A549 (cell line): Measurements from ENCODE around the gene TFAM. TPM values are rescaled to one million over a fixed set of nuclear protein-coding genes. Genes with fewer than 3 reads are reported as not detected.

Experiments used
- ATAC-seq, 2 experiments: fragments of 200-7000 bp in 1 of 2; fragments of >200 bp in 1 of 2; cut with Nextera tagmentation in 1 of 2; cut with Tn5 transposase in 1 of 2; 3 replicates each; pipeline versions ENCODE4 v1.8.0 to v1.9.1; 2018 to 2020; ENCODE audit warnings: mild to moderate bottlenecking in 1 of 2, moderate library complexity in 1 of 2
- CTCF ChIA-PET: fragments of 300-600 bp; sonication (Branson Sonifier 250); formaldehyde crosslinking; extraction: SDS; loops from one replicate; lab custom pipeline; 2021; ENCODE audit warnings: antibody characterized with exemption, inconsistent platforms; lab: Yijun Ruan, JAX
- POLR2A ChIA-PET: fragments of 350-600 bp; formaldehyde crosslinking; extraction: SDS; loops from one replicate; lab custom pipeline; 2021; ENCODE audit warnings: antibody characterized with exemption, inconsistent platforms; lab: Yijun Ruan, JAX
- DNase-seq, 2 experiments: peaks; one replicate each; pipeline versions ENCODE4 v3.0.0 to v3.0.0-alpha.2; 2011 to 2016; ENCODE audit warnings: low read depth in 1 of 2, low spot score in 1 of 2
- FAIRE-seq: peaks from 2 replicates; lab custom pipeline; 2011; peaks lifted over from hg19 to GRCh38; lab: Jason Lieb, UNC
- H3K27ac ChIP-seq, 2 experiments: fragments of >200 bp; sonication (Bioruptor Twin); formaldehyde crosslinking; 3 replicates each; pipeline ENCODE4 v1.5.1; 2016 to 2017
- H3K4me1 ChIP-seq: fragments of >200 bp; sonication (Bioruptor Twin); formaldehyde crosslinking; 3 replicates; pipeline ENCODE4 v1.6.1; 2016
- H3K4me2 ChIP-seq: fragments of >200 bp; sonication (Bioruptor Twin); formaldehyde crosslinking; 3 replicates; pipeline ENCODE4 v1.6.1; 2016
- H3K4me3 ChIP-seq: fragments of >200 bp; sonication (Bioruptor Twin); formaldehyde crosslinking; 3 replicates; pipeline ENCODE4 v1.5.1; 2016
- H3K9me3 ChIP-seq: fragments of >200 bp; sonication (Bioruptor Twin); formaldehyde crosslinking; 3 replicates; pipeline ENCODE4 v1.6.1; 2016
- CHD2 ChIP-seq: fragments of 150-350 bp; IDR thresholded peaks from 2 replicates; pipeline ENCODE4 v1.6.1; 2014; ENCODE audit warnings: low read length; ENCODE audit not compliant: partially characterized antibody
- CHD4 ChIP-seq: fragments of 200-600 bp; sonication (generic); IDR thresholded peaks from 2 replicates; pipeline ENCODE4 v1.6.1; 2016; ENCODE audit warnings: antibody characterized with exemption, mild to moderate bottlenecking, borderline replicate concordance
- GATA3 ChIP-seq: IDR thresholded peaks from 2 replicates; pipeline ENCODE4 v1.6.1; 2012; ENCODE audit warnings: borderline replicate concordance
- HOXA7 ChIP-seq: fragments of 250-450 bp; sonication (Bioruptor Pico); IDR thresholded peaks from 2 replicates; pipeline ENCODE4 v1.5.0; 2020; ENCODE audit warnings: mild to moderate bottlenecking, moderate library complexity
- JUN ChIP-seq, 2 experiments: fragments of >200 bp; sonication (Bioruptor Twin); formaldehyde crosslinking; IDR thresholded peaks; 2 replicates in 1 of 2; 3 replicates in 1 of 2; pipeline ENCODE4 v1.6.1; 2016 to 2017
- KDM1A ChIP-seq: fragments of 200-600 bp; sonication (generic); IDR thresholded peaks from 2 replicates; pipeline ENCODE4 v1.6.1; 2016; ENCODE audit warnings: low read depth, mild to moderate bottlenecking
- PHF8 ChIP-seq: fragments of 200-600 bp; sonication (generic); IDR thresholded peaks from 2 replicates; pipeline ENCODE4 v1.6.1; 2016; ENCODE audit warnings: low read depth, mild to moderate bottlenecking, antibody characterized with exemption, moderate library complexity, borderline replicate concordance
- POLR2A ChIP-seq: IDR thresholded peaks from 2 replicates; pipeline ENCODE4 v1.6.1; 2012; ENCODE audit warnings: mild to moderate bottlenecking, low read length
- RAD21 ChIP-seq, 2 experiments: fragments of >200 bp in 1 of 2; sonication (Bioruptor Twin) in 1 of 2; formaldehyde crosslinking in 1 of 2; IDR thresholded peaks in 1 of 2; conservative IDR thresholded peaks in 1 of 2; 2 replicates in 1 of 2; 3 replicates in 1 of 2; pipeline ENCODE4 v1.6.1; 2012 to 2018; ENCODE audit warnings: inconsistent platforms in 1 of 2
- RARB ChIP-seq: fragments of 250-450 bp; sonication (Bioruptor Pico); IDR thresholded peaks from 2 replicates; pipeline ENCODE4 v1.8.0; 2021; ENCODE audit warnings: mild to moderate bottlenecking, moderate library complexity
- SMC3 ChIP-seq: fragments of >200 bp; sonication (Bioruptor Twin); formaldehyde crosslinking; IDR thresholded peaks from 3 replicates; pipeline ENCODE4 v1.6.1; 2018; ENCODE audit warnings: inconsistent platforms
- ZSCAN20 ChIP-seq: fragments of 250-450 bp; sonication (Bioruptor Pico); IDR thresholded peaks from 2 replicates; pipeline ENCODE4 v1.8.0; 2022; ENCODE audit warnings: mild to moderate bottlenecking, moderate library complexity
- WGBS: methylation state at CpG from one replicate; pipeline ENCODE4 v1.1.6; 2017; ENCODE audit errors: missing lambda C conversion rate; 5-methylcytosine and 5-hydroxymethylcytosine counted together
- polyA minus RNA-seq: library from RNA; depleted of rRNA, polyadenylated mRNA; stranded (reverse); fragments of >200 nt; gene quantifications from 2 replicates; pipeline ENCODE4 v1.2.3, GENCODE V29; 2011; rRNA and poly(A)+ RNA removed
- polyA plus RNA-seq, 4 experiments: library from polyadenylated mRNA; depleted of rRNA in 3 of 4; stranded (reverse); fragments of >200 nt; fragmentation: RNase III in 1 of 4; extraction: RNeasy Plus Mini Kit Qiagen cat#74134 plus additional on column Dnase treatment in 1 of 4; gene quantifications; 2 replicates in 3 of 4; 3 replicates in 1 of 4; pipeline ENCODE4 v1.2.3, GENCODE V29; 2011 to 2017
- TF ChIP-seq, protein P1 (sequence below): fragments of >200 bp; sonication (Bioruptor Twin); formaldehyde crosslinking; IDR thresholded peaks from 3 replicates; pipeline ENCODE4 v1.5.1; 2016
- TF ChIP-seq, protein P2 (sequence below): fragments of 250-450 bp; sonication (Bioruptor Pico); IDR thresholded peaks from 2 replicates; pipeline ENCODE4 v1.5.0; 2021; ENCODE audit warnings: mild to moderate bottlenecking, moderate library complexity, borderline replicate concordance
- TF ChIP-seq, protein P3 (sequence below): IDR thresholded peaks from 2 replicates; pipeline ENCODE4 v1.6.1; 2012; ENCODE audit warnings: low read depth, borderline replicate concordance
- TF ChIP-seq, protein P4 (sequence below): IDR thresholded peaks from 2 replicates; pipeline ENCODE4 v1.6.1; 2012
- TF ChIP-seq, protein P5 (sequence below): fragments of >200 bp; sonication (Bioruptor Twin); formaldehyde crosslinking; IDR thresholded peaks from 3 replicates; pipeline ENCODE4 v1.6.1; 2016
- TF ChIP-seq, protein P6 (sequence below): fragments of 200-600 bp; sonication (generic); IDR thresholded peaks from 2 replicates; pipeline ENCODE4 v1.6.1; 2016; ENCODE audit warnings: antibody characterized with exemption, mild to moderate bottlenecking, moderate library complexity

The TFAM gene
- polyA plus RNA-seq (2011; rRNA removed), result 37.1 and 61.2 TPM in 2 replicates
- polyA plus RNA-seq (2012; cell fraction: cytosol; rRNA removed), result 27.0 and 32.8 TPM in 2 replicates
- polyA plus RNA-seq (2012; cell fraction: nucleus; rRNA removed), result 13.0 and 19.6 TPM in 2 replicates
- polyA plus RNA-seq (2017; fragmentation: RNase III; extraction: RNeasy Plus Mini Kit Qiagen cat#74134 plus additional on column Dnase treatment), result 66.9 to 74.4 TPM (median 72.1 TPM) in 3 replicates
- 16.0 and 26.3 TPM in 2 replicates for polyA minus RNA-seq

DNA sequence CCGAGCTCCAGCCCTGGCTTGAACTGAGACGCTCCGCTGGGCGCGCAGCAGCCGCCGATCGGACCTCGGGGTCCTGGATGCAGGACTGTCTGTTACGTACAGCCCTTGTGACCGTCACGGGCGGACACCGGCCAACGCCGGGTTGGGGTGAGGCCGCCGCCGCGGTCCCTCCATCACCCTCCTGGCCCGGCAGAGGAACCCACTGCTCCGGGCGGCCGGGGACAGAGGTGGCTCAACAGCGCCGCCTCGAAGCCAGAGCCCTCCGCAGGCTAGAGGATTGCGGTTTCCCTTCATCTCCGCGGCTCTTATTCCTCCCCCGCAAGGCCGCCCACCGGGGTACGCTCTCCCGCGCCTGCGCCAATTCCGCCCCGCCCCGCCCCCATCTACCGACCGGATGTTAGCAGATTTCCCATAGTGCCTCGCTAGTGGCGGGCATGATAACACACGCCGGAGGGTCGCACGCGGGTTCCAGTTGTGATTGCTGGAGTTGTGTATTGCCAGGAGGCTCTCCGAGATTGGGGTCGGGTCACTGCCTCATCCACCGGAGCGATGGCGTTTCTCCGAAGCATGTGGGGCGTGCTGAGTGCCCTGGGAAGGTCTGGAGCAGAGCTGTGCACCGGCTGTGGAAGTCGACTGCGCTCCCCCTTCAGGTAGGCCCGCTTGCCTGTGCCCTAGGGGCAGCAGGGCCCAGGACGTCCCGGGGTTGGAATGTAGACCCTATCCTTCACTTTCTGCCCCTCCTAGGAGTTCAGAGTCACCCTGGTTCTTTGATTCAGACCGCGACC lies at the start of gene TFAM:
TSS of gene TFAM (plus strand) at position 412 of the 785 bp plus-strand sequence. CDS start at position 550, 138 bp downstream.
- FAIRE-seq, result no peak
- WGBS, result 1% methylated on average over 35 of the region's 65 CpGs
- TF ChIP-seq, protein P1, sequence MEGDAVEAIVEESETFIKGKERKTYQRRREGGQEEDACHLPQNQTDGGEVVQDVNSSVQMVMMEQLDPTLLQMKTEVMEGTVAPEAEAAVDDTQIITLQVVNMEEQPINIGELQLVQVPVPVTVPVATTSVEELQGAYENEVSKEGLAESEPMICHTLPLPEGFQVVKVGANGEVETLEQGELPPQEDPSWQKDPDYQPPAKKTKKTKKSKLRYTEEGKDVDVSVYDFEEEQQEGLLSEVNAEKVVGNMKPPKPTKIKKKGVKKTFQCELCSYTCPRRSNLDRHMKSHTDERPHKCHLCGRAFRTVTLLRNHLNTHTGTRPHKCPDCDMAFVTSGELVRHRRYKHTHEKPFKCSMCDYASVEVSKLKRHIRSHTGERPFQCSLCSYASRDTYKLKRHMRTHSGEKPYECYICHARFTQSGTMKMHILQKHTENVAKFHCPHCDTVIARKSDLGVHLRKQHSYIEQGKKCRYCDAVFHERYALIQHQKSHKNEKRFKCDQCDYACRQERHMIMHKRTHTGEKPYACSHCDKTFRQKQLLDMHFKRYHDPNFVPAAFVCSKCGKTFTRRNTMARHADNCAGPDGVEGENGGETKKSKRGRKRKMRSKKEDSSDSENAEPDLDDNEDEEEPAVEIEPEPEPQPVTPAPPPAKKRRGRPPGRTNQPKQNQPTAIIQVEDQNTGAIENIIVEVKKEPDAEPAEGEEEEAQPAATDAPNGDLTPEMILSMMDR, result peak; percentile 69
- peak; percentile 90 for TF ChIP-seq PHF8
- TF ChIP-seq POLR2A, result peak; percentile 91
- no peak for TF ChIP-seq CHD2
- TF ChIP-seq JUN (IDR thresholded peaks at IDR 0.05), result peak; percentile 67 to 91; a peak in 4 of 5 replicates
- TF ChIP-seq, protein P2, sequence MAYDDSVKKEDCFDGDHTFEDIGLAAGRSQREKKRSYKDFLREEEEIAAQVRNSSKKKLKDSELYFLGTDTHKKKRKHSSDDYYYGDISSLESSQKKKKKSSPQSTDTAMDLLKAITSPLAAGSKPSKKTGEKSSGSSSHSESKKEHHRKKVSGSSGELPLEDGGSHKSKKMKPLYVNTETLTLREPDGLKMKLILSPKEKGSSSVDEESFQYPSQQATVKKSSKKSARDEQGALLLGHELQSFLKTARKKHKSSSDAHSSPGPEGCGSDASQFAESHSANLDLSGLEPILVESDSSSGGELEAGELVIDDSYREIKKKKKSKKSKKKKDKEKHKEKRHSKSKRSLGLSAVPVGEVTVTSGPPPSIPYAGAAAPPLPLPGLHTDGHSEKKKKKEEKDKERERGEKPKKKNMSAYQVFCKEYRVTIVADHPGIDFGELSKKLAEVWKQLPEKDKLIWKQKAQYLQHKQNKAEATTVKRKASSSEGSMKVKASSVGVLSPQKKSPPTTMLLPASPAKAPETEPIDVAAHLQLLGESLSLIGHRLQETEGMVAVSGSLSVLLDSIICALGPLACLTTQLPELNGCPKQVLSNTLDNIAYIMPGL (CRISPR knock-in tag), result 0 out of 2 replicates have a peak, but pooled peaks have one; percentile 51
- TF ChIP-seq, protein P3, sequence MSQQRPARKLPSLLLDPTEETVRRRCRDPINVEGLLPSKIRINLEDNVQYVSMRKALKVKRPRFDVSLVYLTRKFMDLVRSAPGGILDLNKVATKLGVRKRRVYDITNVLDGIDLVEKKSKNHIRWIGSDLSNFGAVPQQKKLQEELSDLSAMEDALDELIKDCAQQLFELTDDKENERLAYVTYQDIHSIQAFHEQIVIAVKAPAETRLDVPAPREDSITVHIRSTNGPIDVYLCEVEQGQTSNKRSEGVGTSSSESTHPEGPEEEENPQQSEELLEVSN, result peak; percentile 23; the same call in 1 of the 2 replicates
- TF ChIP-seq ZSCAN20 (CRISPR knock-in tag), result no peak
- TF ChIP-seq CHD4, result no peak
- TF ChIP-seq, protein P4, sequence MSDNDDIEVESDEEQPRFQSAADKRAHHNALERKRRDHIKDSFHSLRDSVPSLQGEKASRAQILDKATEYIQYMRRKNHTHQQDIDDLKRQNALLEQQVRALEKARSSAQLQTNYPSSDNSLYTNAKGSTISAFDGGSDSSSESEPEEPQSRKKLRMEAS, result peak; percentile 87
- TF ChIP-seq, protein P5, sequence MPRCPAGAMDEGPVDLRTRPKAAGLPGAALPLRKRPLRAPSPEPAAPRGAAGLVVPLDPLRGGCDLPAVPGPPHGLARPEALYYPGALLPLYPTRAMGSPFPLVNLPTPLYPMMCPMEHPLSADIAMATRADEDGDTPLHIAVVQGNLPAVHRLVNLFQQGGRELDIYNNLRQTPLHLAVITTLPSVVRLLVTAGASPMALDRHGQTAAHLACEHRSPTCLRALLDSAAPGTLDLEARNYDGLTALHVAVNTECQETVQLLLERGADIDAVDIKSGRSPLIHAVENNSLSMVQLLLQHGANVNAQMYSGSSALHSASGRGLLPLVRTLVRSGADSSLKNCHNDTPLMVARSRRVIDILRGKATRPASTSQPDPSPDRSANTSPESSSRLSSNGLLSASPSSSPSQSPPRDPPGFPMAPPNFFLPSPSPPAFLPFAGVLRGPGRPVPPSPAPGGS, result peak; percentile 84
- TF ChIP-seq SMC3, result peak; percentile 63
- TF ChIP-seq GATA3, result peak; percentile 5; the same call in 1 of the 2 replicates
- TF ChIP-seq RAD21 (conservative IDR thresholded peaks at IDR 0.05 in 1 of 2, IDR thresholded peaks at IDR 0.05 in 1 of 2), result peak; percentile 62 to 78
- 0 out of 2 replicates have a peak, but pooled peaks have one; percentile 31 for TF ChIP-seq KDM1A
- no peak for TF ChIP-seq HOXA7 (CRISPR knock-in tag)
- ChIA-PET POLR2A (interaction anchor here (0.5 to 2.8 kb wide), 5 partner anchors 11 to 256 kb away, joined by 3 to 13 read pairs (median 3); partner anchors contain the start of genes CISD1 and UBE2D1), CTCF (interaction anchor here (0.6 to 4.2 kb wide), 34 partner anchors 8 to 334 kb away, joined by 3 to 71 read pairs (median 4); no protein-coding TSS in a partner anchor)
- Histone ChIP-seq H3K4me1 (peaks cover 16% of the 10 kb centered on the region; the same call in 2 of the 3 replicates), H3K4me2 (peak within 1 kb of the TSS; percentile 88), H3K9me3 (no peaks in the 10 kb centered on the region), H3K27ac (peak within 1 kb of the TSS; percentile 86 to 98), H3K4me3 (peak within 1 kb of the TSS; percentile 85)
- peak; percentile 92 to 96 for DNase-seq
- peak; percentile 95 to 96 for ATAC-seq

DNA sequence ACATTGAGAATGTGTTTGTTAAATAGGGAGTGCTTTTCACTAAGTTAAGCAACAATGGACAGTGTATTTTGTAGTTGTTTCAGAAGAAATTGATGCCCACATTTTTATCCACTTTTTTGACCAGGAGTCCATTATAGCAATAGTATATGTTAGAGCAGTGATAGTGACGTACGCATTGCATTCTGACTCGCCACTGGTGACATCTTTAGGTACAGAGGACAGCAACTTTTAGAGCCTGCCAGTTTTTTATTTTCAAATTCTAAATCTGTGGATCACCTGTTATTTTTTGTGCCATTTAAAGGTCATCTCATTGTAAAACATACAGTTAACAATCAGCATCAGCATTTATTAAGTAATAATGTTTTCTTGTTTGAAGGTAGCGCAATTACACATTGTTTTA lies 49.0 kb upstream of the TFAM start:
- H3K9me3 ChIP-seq, result no peaks in the 10 kb centered on the region
- peak overlapping the region; percentile 99; the same call in 2 of the 3 replicates for H3K4me3 ChIP-seq
- H3K4me1 ChIP-seq, result peaks cover 11% of the 10 kb centered on the region; the same call in 2 of the 3 replicates
- CTCF ChIA-PET, result interaction anchor here (1.0 kb wide), 1 partner anchor 45 kb away, joined by 5 read pairs; no protein-coding TSS in a partner anchor
- no peak for ATAC-seq
- no peak overlapping the region for H3K27ac ChIP-seq
- POLR2A ChIA-PET, result interaction anchor here (1.0 to 2.1 kb wide), 2 partner anchors 8 to 57 kb away, joined by 3 to 11 read pairs; no protein-coding TSS in a partner anchor
- peak overlapping the region; percentile 91 for H3K4me2 ChIP-seq
- DNase-seq, result no peak
- no peak for TF ChIP-seq RARB (CRISPR knock-in tag)
- TF ChIP-seq, protein P6, sequence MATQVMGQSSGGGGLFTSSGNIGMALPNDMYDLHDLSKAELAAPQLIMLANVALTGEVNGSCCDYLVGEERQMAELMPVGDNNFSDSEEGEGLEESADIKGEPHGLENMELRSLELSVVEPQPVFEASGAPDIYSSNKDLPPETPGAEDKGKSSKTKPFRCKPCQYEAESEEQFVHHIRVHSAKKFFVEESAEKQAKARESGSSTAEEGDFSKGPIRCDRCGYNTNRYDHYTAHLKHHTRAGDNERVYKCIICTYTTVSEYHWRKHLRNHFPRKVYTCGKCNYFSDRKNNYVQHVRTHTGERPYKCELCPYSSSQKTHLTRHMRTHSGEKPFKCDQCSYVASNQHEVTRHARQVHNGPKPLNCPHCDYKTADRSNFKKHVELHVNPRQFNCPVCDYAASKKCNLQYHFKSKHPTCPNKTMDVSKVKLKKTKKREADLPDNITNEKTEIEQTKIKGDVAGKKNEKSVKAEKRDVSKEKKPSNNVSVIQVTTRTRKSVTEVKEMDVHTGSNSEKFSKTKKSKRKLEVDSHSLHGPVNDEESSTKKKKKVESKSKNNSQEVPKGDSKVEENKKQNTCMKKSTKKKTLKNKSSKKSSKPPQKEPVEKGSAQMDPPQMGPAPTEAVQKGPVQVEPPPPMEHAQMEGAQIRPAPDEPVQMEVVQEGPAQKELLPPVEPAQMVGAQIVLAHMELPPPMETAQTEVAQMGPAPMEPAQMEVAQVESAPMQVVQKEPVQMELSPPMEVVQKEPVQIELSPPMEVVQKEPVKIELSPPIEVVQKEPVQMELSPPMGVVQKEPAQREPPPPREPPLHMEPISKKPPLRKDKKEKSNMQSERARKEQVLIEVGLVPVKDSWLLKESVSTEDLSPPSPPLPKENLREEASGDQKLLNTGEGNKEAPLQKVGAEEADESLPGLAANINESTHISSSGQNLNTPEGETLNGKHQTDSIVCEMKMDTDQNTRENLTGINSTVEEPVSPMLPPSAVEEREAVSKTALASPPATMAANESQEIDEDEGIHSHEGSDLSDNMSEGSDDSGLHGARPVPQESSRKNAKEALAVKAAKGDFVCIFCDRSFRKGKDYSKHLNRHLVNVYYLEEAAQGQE, result 0 out of 2 replicates have a peak, but pooled peaks have one; percentile 53
- FAIRE-seq, result no peak
- WGBS, result 81% methylated on average over 4 of the region's 4 CpGs
